Glutamatergic neuron (in vitro differentiated cells): ENCODE measurements around the gene FPR3. TPM values are rescaled to one million over a fixed set of nuclear protein-coding genes. Genes with fewer than 3 reads are reported as not detected.

Experiments
- DNase-seq: peaks from one replicate; pipeline ENCODE4 v3.0.0; 2022
- H3K27ac Mint-ChIP-seq: one replicate; pipeline ENCODE4 v1.8.0; 2020; ENCODE audit warnings: mild to moderate bottlenecking, mixed read lengths, inconsistent platforms; ENCODE audit not compliant: unreplicated experiment
- H3K27me3 Mint-ChIP-seq: one replicate; pipeline ENCODE4 v1.8.0; 2020; ENCODE audit warnings: mild to moderate bottlenecking, moderate library complexity, mixed read lengths, inconsistent platforms; ENCODE audit not compliant: unreplicated experiment
- H3K36me3 Mint-ChIP-seq: one replicate; pipeline ENCODE4 v1.8.0; 2020; ENCODE audit warnings: mild to moderate bottlenecking, mixed read lengths, inconsistent platforms; ENCODE audit not compliant: unreplicated experiment
- H3K4me1 Mint-ChIP-seq: one replicate; pipeline ENCODE4 v1.8.0; 2020; ENCODE audit warnings: mild to moderate bottlenecking, low read depth, mixed read lengths, inconsistent platforms; ENCODE audit not compliant: unreplicated experiment
- H3K4me3 Mint-ChIP-seq: one replicate; pipeline ENCODE4 v1.8.0; 2020; ENCODE audit warnings: mild to moderate bottlenecking, mixed read lengths, inconsistent platforms; ENCODE audit not compliant: unreplicated experiment
- H3K9me3 Mint-ChIP-seq: one replicate; pipeline ENCODE4 v1.8.0; 2020; ENCODE audit warnings: mild to moderate bottlenecking, moderate library complexity, mixed read lengths, inconsistent platforms; ENCODE audit not compliant: unreplicated experiment
- long read RNA-seq: library from polyadenylated mRNA; unstranded; transcript quantifications from one replicate; pipeline ENCODE4 v2.0.0, GENCODE V29; 2020; ENCODE audit not compliant: unreplicated experiment
- total RNA-seq: library from RNA; stranded (reverse); fragmentation: NEBNext Ultra II Directional; extraction: Animal tissue kit (Norgen Biotek cat#: 25700); gene quantifications from one replicate; pipeline ENCODE4 v1.2.1, GENCODE V29; 2021; ENCODE audit not compliant: unreplicated experiment
- TF ChIP-seq, protein P1 (sequence below): fragments of 200-600 bp; sonication (generic); IDR thresholded peaks from one replicate; pipeline ENCODE4 v1.5.0; 2021; ENCODE audit not compliant: partially characterized antibody, unreplicated experiment

Gene FPR3, protein sequence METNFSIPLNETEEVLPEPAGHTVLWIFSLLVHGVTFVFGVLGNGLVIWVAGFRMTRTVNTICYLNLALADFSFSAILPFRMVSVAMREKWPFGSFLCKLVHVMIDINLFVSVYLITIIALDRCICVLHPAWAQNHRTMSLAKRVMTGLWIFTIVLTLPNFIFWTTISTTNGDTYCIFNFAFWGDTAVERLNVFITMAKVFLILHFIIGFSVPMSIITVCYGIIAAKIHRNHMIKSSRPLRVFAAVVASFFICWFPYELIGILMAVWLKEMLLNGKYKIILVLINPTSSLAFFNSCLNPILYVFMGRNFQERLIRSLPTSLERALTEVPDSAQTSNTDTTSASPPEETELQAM
- not detected for total RNA-seq
- long read RNA-seq, result 0 reads

DNA sequence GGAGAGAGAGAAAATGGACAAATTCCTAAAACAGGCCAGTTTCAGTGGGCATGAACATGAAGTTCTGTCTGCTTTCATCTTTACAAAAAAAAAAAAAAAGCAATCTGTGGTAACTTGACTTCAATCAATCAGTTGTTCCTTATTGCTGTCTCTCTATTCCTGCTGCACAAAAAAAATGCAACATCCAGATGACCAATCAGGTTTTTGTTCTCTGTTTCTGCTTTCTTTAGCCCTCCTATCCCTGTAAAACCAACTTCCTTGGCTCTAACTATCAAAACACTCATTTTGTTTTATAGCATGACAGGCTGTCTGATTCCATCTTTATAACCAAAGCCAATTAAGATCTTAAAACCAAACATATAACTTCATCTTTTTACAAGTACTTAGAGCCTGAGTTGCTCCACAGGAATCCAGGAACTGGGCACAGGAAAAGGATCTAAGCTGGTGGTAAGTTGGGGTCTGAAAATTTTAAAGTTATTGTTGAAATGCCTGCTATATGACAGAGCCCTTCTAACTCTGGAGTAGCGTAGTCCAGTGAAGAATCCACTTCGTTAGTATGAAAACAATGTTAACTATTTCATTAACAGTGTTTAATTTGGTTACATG lies at the start of gene FPR3:
Gene FPR3 (plus strand): TSS at position 273 of the 606 bp plus-strand sequence. CDS start 28,592 bp downstream, outside the sequence.
- Mint-ChIP-seq H3K4me3 (no peak within 1 kb of the TSS), H3K4me1 (no peaks in the 10 kb centered on the region), H3K9me3 (peaks cover 5% of the 10 kb centered on the region), H3K36me3 (peaks cover 4% of the 10 kb centered on the region), H3K27me3 (peaks cover 2% of the 10 kb centered on the region), H3K27ac (no peak within 1 kb of the TSS)
- TF ChIP-seq, protein P1, sequence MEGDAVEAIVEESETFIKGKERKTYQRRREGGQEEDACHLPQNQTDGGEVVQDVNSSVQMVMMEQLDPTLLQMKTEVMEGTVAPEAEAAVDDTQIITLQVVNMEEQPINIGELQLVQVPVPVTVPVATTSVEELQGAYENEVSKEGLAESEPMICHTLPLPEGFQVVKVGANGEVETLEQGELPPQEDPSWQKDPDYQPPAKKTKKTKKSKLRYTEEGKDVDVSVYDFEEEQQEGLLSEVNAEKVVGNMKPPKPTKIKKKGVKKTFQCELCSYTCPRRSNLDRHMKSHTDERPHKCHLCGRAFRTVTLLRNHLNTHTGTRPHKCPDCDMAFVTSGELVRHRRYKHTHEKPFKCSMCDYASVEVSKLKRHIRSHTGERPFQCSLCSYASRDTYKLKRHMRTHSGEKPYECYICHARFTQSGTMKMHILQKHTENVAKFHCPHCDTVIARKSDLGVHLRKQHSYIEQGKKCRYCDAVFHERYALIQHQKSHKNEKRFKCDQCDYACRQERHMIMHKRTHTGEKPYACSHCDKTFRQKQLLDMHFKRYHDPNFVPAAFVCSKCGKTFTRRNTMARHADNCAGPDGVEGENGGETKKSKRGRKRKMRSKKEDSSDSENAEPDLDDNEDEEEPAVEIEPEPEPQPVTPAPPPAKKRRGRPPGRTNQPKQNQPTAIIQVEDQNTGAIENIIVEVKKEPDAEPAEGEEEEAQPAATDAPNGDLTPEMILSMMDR, result no peak
- DNase-seq, result no peak

DNA sequence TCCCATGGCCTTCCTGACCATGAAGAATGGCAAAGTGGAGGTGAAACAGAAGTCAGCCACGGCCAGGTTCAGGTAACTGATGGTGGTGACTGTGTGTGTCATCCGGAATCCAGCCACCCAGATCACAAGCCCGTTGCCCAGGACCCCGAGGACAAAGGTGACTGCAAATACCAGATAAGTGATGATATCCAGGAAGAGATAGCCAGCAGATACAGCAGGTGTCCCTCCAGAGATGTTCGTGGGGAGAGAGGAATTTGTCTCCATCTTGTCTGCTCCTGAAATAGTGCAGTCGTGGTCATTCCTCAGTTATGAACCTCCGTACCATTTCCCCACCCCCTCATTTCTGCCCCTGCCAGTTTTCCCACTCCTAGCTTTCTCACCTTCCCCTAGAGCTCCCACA lies 48.2 kb upstream of the FPR3 start:
- Mint-ChIP-seq H3K27me3 (peaks cover 6% of the 10 kb centered on the region), H3K36me3 (peaks cover 3% of the 10 kb centered on the region), H3K27ac (no peak overlapping the region), H3K4me3 (no peak overlapping the region), H3K9me3 (peaks cover 2% of the 10 kb centered on the region), H3K4me1 (no peaks in the 10 kb centered on the region)
- no peak for DNase-seq
- TF ChIP-seq, protein P1, result no peak

DNA sequence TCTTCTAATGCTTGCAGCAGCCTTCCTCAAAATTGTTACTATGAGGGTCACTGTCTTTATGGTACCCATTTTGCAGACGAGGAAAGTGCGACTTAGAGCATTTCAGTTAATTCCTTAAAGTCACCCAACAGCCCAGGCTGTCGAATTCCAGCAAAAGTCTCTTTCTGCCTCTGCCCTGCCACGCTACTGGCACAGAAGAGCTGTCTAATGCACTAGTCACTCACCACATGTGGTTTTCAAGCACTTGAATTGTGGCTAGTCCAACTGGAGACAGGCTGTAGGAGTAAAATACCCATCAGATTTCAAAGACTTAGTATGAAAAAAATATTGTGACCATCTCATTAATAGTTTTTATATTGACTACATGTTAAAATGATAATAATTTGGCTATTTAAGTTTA lies 45.0 kb upstream of the FPR3 start:
- H3K4me1 Mint-ChIP-seq, result no peaks in the 10 kb centered on the region
- peaks cover 3% of the 10 kb centered on the region for H3K36me3 Mint-ChIP-seq
- no peak for DNase-seq
- H3K4me3 Mint-ChIP-seq, result no peak overlapping the region
- peaks cover 8% of the 10 kb centered on the region for H3K27me3 Mint-ChIP-seq
- H3K27ac Mint-ChIP-seq, result no peak overlapping the region
- TF ChIP-seq, protein P1, result no peak
- H3K9me3 Mint-ChIP-seq, result peaks cover 2% of the 10 kb centered on the region

DNA sequence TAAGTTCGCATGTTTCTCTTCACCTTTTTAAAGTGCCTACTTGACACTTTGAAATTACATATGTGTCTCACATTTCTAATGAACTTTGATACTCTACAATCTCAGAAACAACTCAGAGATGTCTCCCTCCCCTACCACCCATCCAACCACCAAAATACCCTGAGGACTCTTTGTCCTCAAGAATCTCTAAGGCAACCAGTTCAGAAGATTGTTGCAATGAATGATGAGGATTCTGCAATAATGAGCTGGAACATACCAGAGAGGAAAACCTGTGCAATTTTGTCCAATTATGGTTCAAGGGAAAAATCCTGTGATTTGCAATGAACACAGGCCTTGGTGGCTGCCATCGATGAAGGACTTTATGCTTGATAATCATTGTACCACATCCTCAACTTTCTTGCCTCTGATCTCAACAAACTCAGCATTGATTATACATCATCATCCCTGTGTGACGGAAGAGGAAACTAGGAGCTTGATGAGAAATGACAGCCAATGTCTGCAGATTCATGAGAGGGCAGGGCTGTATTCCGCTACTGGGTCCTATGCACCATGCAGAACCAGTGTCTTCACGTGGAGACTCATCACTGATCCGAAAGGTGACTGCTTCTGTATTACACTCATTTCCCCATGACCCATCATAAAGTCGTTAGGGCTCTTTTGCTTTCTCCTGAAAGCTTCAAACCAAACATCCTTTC lies 44.4 kb upstream of the FPR3 start:
- TF ChIP-seq, protein P1, result no peak
- Mint-ChIP-seq H3K4me3 (no peak overlapping the region), H3K27ac (no peak overlapping the region), H3K27me3 (peaks cover 5% of the 10 kb centered on the region), H3K9me3 (peaks cover 2% of the 10 kb centered on the region), H3K4me1 (no peaks in the 10 kb centered on the region), H3K36me3 (peaks cover under 1% of the 10 kb centered on the region)
- no peak for DNase-seq
